CD4-positive, alpha-beta memory T cell (primary cell): ENCODE measurements around the gene IQGAP2. TPM values are rescaled to one million over a fixed set of nuclear protein-coding genes. Genes with fewer than 3 reads are reported as not detected.

Experiments used
- CTCF ChIA-PET: fragments of 350-600 bp; sonication (Branson Sonifier 250); formaldehyde crosslinking; loops from one replicate; lab custom pipeline; 2021; ENCODE audit warnings: inconsistent platforms; ENCODE audit not compliant: partially characterized antibody; lab: Charles Lee
- POLR2A ChIA-PET: fragments of 350-600 bp; sonication (Branson Sonifier 250); formaldehyde crosslinking; loops from one replicate; lab custom pipeline; 2021; ENCODE audit not compliant: partially characterized antibody; lab: Charles Lee
- DNase-seq, 5 donors: peaks; one replicate each; pipeline versions ENCODE4 v3.0.0 to v3.0.0-alpha.2; 2020 to 2022; ENCODE audit warnings: mixed read lengths in 1 of 5
- H3K27ac ChIP-seq: one replicate; pipeline ENCODE4 v1.7.0; 2013; ENCODE audit warnings: low read depth, low read length
- H3K27me3 ChIP-seq: 2 replicates; pipeline ENCODE4 v1.7.0; 2013; ENCODE audit warnings: mild to moderate bottlenecking, low read length, moderate library complexity; ENCODE audit not compliant: insufficient read depth
- H3K36me3 ChIP-seq: 2 replicates; pipeline ENCODE4 v1.7.0; 2013; ENCODE audit warnings: mild to moderate bottlenecking, low read length, moderate library complexity; ENCODE audit not compliant: insufficient read depth
- H3K4me1 ChIP-seq: 2 replicates; pipeline ENCODE4 v1.7.0; 2013; ENCODE audit warnings: mild to moderate bottlenecking, low read length, moderate library complexity; ENCODE audit not compliant: insufficient read depth
- H3K4me3 ChIP-seq, 2 donors: one replicate each; pipeline ENCODE4 v1.7.0; 2013; ENCODE audit warnings: low read length in 2 of 2, mild to moderate bottlenecking in 1 of 2
- H3K9me3 ChIP-seq, 2 donors: one replicate each; pipeline ENCODE4 v1.7.0; 2013; ENCODE audit warnings: low read length in 2 of 2, control low read depth in 1 of 2; ENCODE audit not compliant: control insufficient read depth in 1 of 2
- H3K27ac Mint-ChIP-seq, 7 donors: one replicate each; pipeline ENCODE4 v1.8.0; 2020 to 2021; ENCODE audit warnings: mixed read lengths in 7 of 7, mild to moderate bottlenecking in 6 of 7, inconsistent platforms in 3 of 7, moderate library complexity in 3 of 7
- H3K27me3 Mint-ChIP-seq, 2 donors: one replicate each; pipeline ENCODE4 v1.8.0; 2020 to 2021; ENCODE audit warnings: mixed read lengths in 2 of 2
- H3K36me3 Mint-ChIP-seq, 2 donors: one replicate each; pipeline ENCODE4 v1.8.0; 2020 to 2021; ENCODE audit warnings: mixed read lengths in 2 of 2, inconsistent platforms in 1 of 2, mild to moderate bottlenecking in 1 of 2
- H3K4me1 Mint-ChIP-seq, 4 donors: one replicate each; pipeline ENCODE4 v1.8.0; 2020 to 2021; ENCODE audit warnings: mixed read lengths in 4 of 4, mild to moderate bottlenecking in 1 of 4
- H3K4me3 Mint-ChIP-seq, 8 donors: one replicate each; pipeline ENCODE4 v1.8.0; 2020 to 2021; ENCODE audit warnings: mixed read lengths in 8 of 8, mild to moderate bottlenecking in 7 of 8, moderate library complexity in 6 of 8, inconsistent platforms in 3 of 8
- H3K9me3 Mint-ChIP-seq, 8 donors: one replicate each; pipeline ENCODE4 v1.8.0; 2020 to 2021; ENCODE audit warnings: mixed read lengths in 8 of 8, mild to moderate bottlenecking in 5 of 8, inconsistent platforms in 3 of 8, moderate library complexity in 1 of 8
- intact Hi-C: fragments of 100-400 bp; cut with micrococcal nuclease; formaldehyde crosslinking; loops from one replicate; pipeline ENCODE4 v1.15.1; 2023
- polyA plus RNA-seq, 2 donors: library from polyadenylated mRNA; unstranded; fragments of 300-500 nt; fragmentation: Illumina TruSeq; gene quantifications; one replicate each; pipeline ENCODE4 v1.2.3, GENCODE V29; 2021
- total RNA-seq, 2 experiments: library from RNA; stranded (reverse); gene quantifications; one replicate each; pipeline ENCODE4 v1.2.3, GENCODE V29; 2021

Gene IQGAP2
- total and polyA plus RNA-seq, 4 experiments from 2014 or later: 24.7 to 126 (median 98.5) TPM

GRCh38 chr5:76657091-76657490 lies 254.0 kb downstream of the IQGAP2 start:
- CTCF ChIA-PET: interaction anchor here (2.3 kb wide), 1 partner anchor 17 kb away, joined by 7 read pairs; no protein-coding TSS in a partner anchor
- peaks cover 0 to 2% (median 0%) of the 10 kb centered on the region in 4 donors for H3K4me1 Mint-ChIP-seq

DNA sequence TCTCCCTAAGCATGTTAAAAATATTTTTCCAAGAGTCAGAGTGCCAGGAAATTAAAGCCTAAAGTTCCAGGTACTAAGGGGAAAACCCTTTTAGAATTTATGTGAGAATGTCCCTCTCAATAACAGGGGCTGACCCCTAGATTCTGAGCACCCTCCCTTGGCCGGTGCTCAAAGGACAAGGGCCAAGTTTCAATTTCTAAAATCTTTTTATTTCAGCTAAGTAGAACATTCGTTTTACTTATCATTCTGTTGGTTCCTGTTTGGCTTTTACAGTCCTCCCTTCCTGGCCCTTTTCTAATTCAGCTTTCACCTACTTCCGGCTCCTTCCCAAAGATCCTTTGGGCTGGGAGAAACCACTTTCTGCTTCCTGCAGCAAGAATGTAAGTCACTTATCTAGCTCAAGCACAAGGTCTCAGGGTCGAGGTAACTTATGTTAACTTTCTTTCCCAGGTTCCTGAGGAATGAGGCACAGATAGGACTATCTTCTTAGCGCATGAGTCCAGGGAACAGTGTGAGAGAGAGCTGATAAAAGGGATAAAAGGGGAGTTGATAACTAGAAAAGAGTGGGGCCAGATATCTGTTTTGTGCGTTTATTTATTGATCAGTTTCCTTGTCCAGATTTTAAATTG lies 254.7 kb downstream of the IQGAP2 start:
- Histone ChIP-seq H3K4me1 (no peaks in the 10 kb centered on the region), H3K9me3 (no peaks in the 10 kb centered on the region), H3K27ac (no peak overlapping the region), H3K36me3 (peaks cover 66% of the 10 kb centered on the region), H3K4me3 (no peak overlapping the region), H3K27me3 (no peaks in the 10 kb centered on the region)
- peaks cover 58 to 79% of the 10 kb centered on the region in 2 donors for H3K36me3 Mint-ChIP-seq
- H3K9me3 Mint-ChIP-seq: peaks cover 0 to 2% (median 0%) of the 10 kb centered on the region in 8 donors
- POLR2A ChIA-PET: no interaction called here
- H3K4me3 Mint-ChIP-seq: no peak overlapping the region
- CTCF ChIA-PET: interaction anchor here (1.3 to 2.3 kb wide), 2 partner anchors 17 to 117 kb away, joined by 6 to 7 read pairs; no protein-coding TSS in a partner anchor
- intact Hi-C loops: no loop called here
- H3K4me1 Mint-ChIP-seq: peaks cover 0 to 2% (median 0%) of the 10 kb centered on the region in 4 donors
- peak overlapping the region in 4 of 7 donors; percentile 51 to 64 (median 52) for H3K27ac Mint-ChIP-seq
- DNase-seq: no peak
- H3K27me3 Mint-ChIP-seq: no peaks in the 10 kb centered on the region

More at GRCh38 chr5:76657091-76657490, 254.0 kb downstream of the IQGAP2 start:
- Histone ChIP-seq H3K27ac (no peak overlapping the region), H3K36me3 (peaks cover 63% of the 10 kb centered on the region), H3K9me3 (no peaks in the 10 kb centered on the region), H3K4me1 (no peaks in the 10 kb centered on the region), H3K4me3 (no peak overlapping the region), H3K27me3 (no peaks in the 10 kb centered on the region)
- Mint-ChIP-seq H3K9me3 (peaks cover 0 to 2% (median 0%) of the 10 kb centered on the region in 8 donors), H3K27ac (peak overlapping the region in 2 of 7 donors; percentile 42 to 52), H3K4me3 (no peak overlapping the region), H3K27me3 (no peaks in the 10 kb centered on the region), H3K36me3 (peaks cover 56 to 76% of the 10 kb centered on the region in 2 donors)
- intact Hi-C loops: no loop called here
- POLR2A ChIA-PET: no interaction called here
- no peak for DNase-seq

GRCh38 chr5:76660360-76660759 lies 257.3 kb downstream of the IQGAP2 start:
- ChIA-PET POLR2A (interaction anchor here (0.7 kb wide), 1 partner anchor 84 kb away, joined by 5 read pairs; no protein-coding TSS in a partner anchor), CTCF (no interaction called here)
- Mint-ChIP-seq H3K4me3 (no peak overlapping the region), H3K4me1 (peaks cover 0 to 1% (median 0%) of the 10 kb centered on the region in 4 donors), H3K9me3 (peaks cover 0 to 2% (median 0%) of the 10 kb centered on the region in 8 donors), H3K27ac (peak overlapping the region in 1 of 7 donors; percentile 14), H3K36me3 (peaks cover 60 to 84% of the 10 kb centered on the region in 2 donors), H3K27me3 (no peaks in the 10 kb centered on the region)
- H3K4me3 ChIP-seq: no peak overlapping the region
- intact Hi-C loops: no loop called here
- H3K4me1 ChIP-seq: no peaks in the 10 kb centered on the region
- peaks cover 67% of the 10 kb centered on the region for H3K36me3 ChIP-seq
- H3K27me3 ChIP-seq: no peaks in the 10 kb centered on the region
- DNase-seq: no peak
- H3K9me3 ChIP-seq: no peaks in the 10 kb centered on the region
- no peak overlapping the region for H3K27ac ChIP-seq

GRCh38 chr5:76662521-76662920 lies 259.4 kb downstream of the IQGAP2 start:
- Histone ChIP-seq H3K9me3 (no peaks in the 10 kb centered on the region), H3K4me3 (no peak overlapping the region), H3K36me3 (peaks cover 74% of the 10 kb centered on the region), H3K27ac (no peak overlapping the region), H3K27me3 (no peaks in the 10 kb centered on the region), H3K4me1 (no peaks in the 10 kb centered on the region)
- ChIA-PET CTCF (interaction anchor here (1.0 kb wide), 2 partner anchors 21 to 112 kb away, joined by 3 read pairs; no protein-coding TSS in a partner anchor), POLR2A (no interaction called here)
- peaks cover 0 to 2% (median 0%) of the 10 kb centered on the region in 8 donors for H3K9me3 Mint-ChIP-seq
- DNase-seq: no peak
- no peak overlapping the region for H3K4me3 Mint-ChIP-seq
- peaks cover 0 to 1% (median 0%) of the 10 kb centered on the region in 4 donors for H3K4me1 Mint-ChIP-seq
- peak overlapping the region in 2 of 7 donors; percentile 24 to 31 for H3K27ac Mint-ChIP-seq
- intact Hi-C loops: no loop called here
- no peaks in the 10 kb centered on the region for H3K27me3 Mint-ChIP-seq
- peaks cover 65 to 89% of the 10 kb centered on the region in 2 donors for H3K36me3 Mint-ChIP-seq

DNA sequence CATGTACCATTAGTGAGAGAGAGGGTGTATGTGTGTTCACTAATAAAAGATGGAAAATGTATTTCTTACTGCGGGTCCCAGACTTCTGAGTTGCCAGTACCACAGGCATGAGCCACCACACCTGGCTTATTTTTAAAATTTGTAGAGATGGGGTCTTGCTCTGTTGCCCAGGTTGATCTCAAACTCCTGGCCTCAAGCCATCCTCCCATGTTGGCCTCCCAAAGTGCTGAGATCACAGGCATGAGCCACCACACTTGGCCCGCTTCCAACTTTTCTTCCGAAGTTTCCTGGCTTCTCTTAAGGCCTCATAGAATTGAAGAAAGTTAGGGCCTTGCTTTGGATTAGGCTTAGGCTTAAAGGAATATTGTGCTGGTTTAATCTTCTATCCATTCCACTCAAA lies 260.5 kb downstream of the IQGAP2 start:
- no peaks in the 10 kb centered on the region for H3K4me1 ChIP-seq
- peaks cover 70% of the 10 kb centered on the region for H3K36me3 ChIP-seq
- H3K27me3 Mint-ChIP-seq: no peaks in the 10 kb centered on the region
- H3K27me3 ChIP-seq: no peaks in the 10 kb centered on the region
- H3K4me3 Mint-ChIP-seq: no peak overlapping the region
- H3K27ac ChIP-seq: no peak overlapping the region
- ChIA-PET CTCF (interaction anchor here (2.0 kb wide), 1 partner anchor 10 kb away, joined by 6 read pairs; no protein-coding TSS in a partner anchor), POLR2A (no interaction called here)
- H3K27ac Mint-ChIP-seq: peak overlapping the region in 1 of 7 donors; percentile 13
- intact Hi-C loops: no loop called here
- no peak overlapping the region for H3K4me3 ChIP-seq
- DNase-seq: no peak
- peaks cover 62 to 86% of the 10 kb centered on the region in 2 donors for H3K36me3 Mint-ChIP-seq
- H3K9me3 ChIP-seq: no peaks in the 10 kb centered on the region
- H3K9me3 Mint-ChIP-seq: peaks cover 0 to 2% (median 0%) of the 10 kb centered on the region in 8 donors
- H3K4me1 Mint-ChIP-seq: peaks cover 0 to 1% (median 0%) of the 10 kb centered on the region in 4 donors

DNA sequence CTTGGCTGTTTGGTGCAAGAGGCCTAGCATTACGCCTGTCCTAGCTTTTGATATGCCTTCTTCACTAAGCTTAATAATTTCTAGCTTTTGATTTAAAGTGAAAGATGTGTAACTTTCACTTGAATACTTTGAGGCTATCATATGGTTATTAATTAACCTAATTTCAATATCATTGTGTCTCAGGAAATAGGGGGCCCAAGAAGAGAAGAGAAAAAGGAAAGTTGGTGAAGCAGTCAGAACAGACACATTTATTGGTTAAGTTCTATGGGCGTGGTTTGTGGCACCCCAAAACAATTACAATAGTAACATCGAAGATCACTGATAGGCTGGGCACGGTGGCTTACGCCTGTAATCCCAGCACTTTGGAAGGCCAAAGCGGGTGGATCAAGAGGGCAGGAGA lies 261.0 kb downstream of the IQGAP2 start:
- Mint-ChIP-seq H3K27ac (peak overlapping the region in 1 of 7 donors; percentile 18), H3K36me3 (peaks cover 65 to 85% of the 10 kb centered on the region in 2 donors), H3K9me3 (peaks cover 0 to 2% (median 0%) of the 10 kb centered on the region in 8 donors), H3K4me3 (no peak overlapping the region), H3K27me3 (no peaks in the 10 kb centered on the region), H3K4me1 (peaks cover 0 to 1% (median 0%) of the 10 kb centered on the region in 4 donors)
- POLR2A ChIA-PET: no interaction called here
- no peak overlapping the region for H3K27ac ChIP-seq
- CTCF ChIA-PET: interaction anchor here (2.0 kb wide), 1 partner anchor 10 kb away, joined by 6 read pairs; no protein-coding TSS in a partner anchor
- no peak for DNase-seq
- no peaks in the 10 kb centered on the region for H3K9me3 ChIP-seq
- no peaks in the 10 kb centered on the region for H3K27me3 ChIP-seq
- intact Hi-C loops: no loop called here
- peaks cover 68% of the 10 kb centered on the region for H3K36me3 ChIP-seq
- H3K4me3 ChIP-seq: no peak overlapping the region
- H3K4me1 ChIP-seq: no peaks in the 10 kb centered on the region

DNA sequence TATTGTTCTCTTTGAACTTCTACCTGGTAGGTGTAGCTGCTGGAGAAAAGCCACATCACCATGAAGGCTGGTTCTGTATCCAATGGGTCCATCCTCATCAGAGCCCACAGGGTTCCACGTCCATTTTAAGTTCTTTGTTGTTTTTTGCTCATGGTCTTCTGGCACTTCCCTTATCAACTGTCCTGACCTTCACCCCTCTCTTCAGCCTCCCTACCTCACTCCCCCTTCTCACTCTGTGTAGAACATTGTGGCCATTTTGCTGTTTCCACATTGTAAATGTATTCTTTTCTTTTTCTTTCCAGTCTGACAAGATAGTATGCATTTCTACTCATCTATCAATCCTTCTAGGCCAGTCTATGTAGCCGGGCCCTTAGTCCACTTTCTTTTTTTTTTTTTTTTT lies 264.4 kb downstream of the IQGAP2 start:
- Histone ChIP-seq H3K27ac (no peak overlapping the region), H3K4me1 (no peaks in the 10 kb centered on the region), H3K36me3 (peaks cover 73% of the 10 kb centered on the region), H3K9me3 (no peaks in the 10 kb centered on the region), H3K27me3 (no peaks in the 10 kb centered on the region), H3K4me3 (no peak overlapping the region)
- Mint-ChIP-seq H3K4me3 (no peak overlapping the region), H3K4me1 (peaks cover 0 to 1% (median 0%) of the 10 kb centered on the region in 4 donors), H3K27ac (peak overlapping the region in 4 of 7 donors; percentile 2 to 74 (median 41)), H3K27me3 (no peaks in the 10 kb centered on the region), H3K9me3 (no peaks in the 10 kb centered on the region), H3K36me3 (peaks cover 76 to 88% of the 10 kb centered on the region in 2 donors)
- no peak for DNase-seq
- CTCF ChIA-PET: interaction anchor here (1.3 to 1.5 kb wide), 3 partner anchors 22 to 99 kb away, joined by 3 to 4 read pairs (median 3); no protein-coding TSS in a partner anchor
- POLR2A ChIA-PET: no interaction called here
- intact Hi-C loops: no loop called here
